HG03432 (cell line): Measurements from ENCODE around the gene ARMC5.
"Not testable (repeated sequence)": the region's sequence is repeated elsewhere in the genome, so short reads cannot be mapped to it uniquely, and the experiment has no call there.

ENCODE experiments used
- ATAC-seq: cut with Tn5 transposase; IDR thresholded peaks from one replicate; pipeline ENCODE4 v1.9.1; 2021; ENCODE audit warnings: mild to moderate bottlenecking, moderate library complexity; ENCODE audit not compliant: unreplicated experiment

Gene ARMC5

GRCh38 chr16:31476303-31477219 is 17.3 kb downstream of the ARMC5 start:
- ATAC-seq, result peak; percentile 72

- peak; percentile 41 for ATAC-seq
Measured at GRCh38 chr16:31477220-31478216, 18.2 kb downstream of the ARMC5 start.

- no peak for ATAC-seq
Measured at GRCh38 chr16:31478956-31479355, 19.7 kb downstream of the ARMC5 start.

DNA sequence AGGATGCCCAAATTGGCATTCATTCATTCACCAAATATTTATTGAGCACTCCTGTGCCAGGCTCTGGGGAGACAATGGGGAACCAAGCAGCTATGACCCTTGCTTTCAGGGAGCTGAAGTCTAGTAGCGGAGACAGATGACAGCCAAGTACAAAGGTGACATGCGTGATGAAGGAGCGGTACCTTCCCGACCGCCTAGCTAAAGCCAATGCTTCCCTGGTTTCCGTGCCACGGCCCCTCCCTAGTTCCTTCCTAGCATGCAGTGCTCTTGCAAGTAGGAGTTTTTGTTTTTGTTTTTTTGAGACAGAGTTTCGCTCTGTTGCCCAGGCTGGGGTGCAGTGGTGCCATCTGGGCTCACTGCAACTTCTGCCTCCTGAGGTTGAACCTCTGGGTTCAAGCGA is 20.4 kb downstream of the ARMC5 start:
- no peak for ATAC-seq

DNA sequence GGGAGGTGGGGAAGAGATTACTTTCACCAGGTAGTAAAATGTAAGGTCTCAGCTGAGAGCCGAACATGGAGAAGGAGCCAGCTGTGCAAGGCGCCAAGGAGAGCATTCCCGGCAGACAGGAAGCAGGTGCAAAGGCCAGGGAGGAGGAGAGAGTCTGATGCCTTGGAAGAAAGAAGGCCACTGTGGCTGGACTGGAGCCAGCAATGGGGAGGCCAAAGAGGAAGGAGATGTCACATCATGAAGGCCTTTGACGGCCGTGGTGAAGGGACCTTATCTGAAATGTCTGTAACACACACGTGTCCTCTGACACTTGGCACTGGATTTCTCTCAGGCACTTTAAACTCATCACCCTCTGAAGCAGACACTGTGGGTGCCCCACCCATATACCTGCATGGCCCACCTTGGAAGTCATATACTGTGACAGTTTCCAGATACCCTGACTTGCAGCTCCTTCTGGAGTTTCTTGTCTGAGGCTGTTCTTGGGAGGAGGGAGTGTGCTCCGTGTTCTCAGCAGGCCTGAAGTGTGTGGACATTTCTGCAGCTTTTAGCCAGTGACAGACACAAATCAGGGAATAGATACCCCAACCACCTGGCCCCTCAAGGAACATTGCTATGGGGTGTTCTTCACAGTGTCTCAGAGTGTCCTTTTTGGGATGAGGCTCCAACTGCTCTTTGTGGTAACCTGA is 21.7 kb downstream of the ARMC5 start:
- no peak for ATAC-seq

DNA sequence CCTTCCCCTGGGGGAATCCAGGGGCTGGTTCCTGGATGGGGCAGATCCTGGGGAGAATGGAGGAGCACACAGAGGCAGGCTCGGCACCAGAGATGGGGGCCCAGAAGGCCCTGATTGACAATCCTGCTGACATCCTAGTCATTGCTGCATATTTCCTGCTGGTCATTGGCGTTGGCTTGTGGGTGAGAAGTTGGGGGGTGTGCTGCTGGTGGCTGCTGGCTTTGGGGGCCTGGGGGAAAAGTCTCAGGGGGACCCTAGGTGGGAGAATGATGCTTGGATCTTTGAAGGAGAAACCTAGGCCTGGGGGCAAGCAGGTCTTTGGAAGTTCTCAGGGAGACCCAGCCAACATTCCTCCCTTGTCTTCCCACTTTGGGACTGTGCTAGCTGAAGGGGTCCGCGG is 23.8 kb downstream of the ARMC5 start, which contains the start of gene SLC5A2:
Gene SLC5A2, plus strand, starts transcription at position 43 of the 400 bp plus-strand sequence. Its CDS starts 14 bp downstream, at position 57.
- ATAC-seq, result no peak

GRCh38 chr16:31484048-31484447 is 24.7 kb downstream of the ARMC5 start:
- not testable (repeated sequence) for ATAC-seq

GRCh38 chr16:31484491-31485171 is 25.3 kb downstream of the ARMC5 start:
- ATAC-seq, result no peak

DNA sequence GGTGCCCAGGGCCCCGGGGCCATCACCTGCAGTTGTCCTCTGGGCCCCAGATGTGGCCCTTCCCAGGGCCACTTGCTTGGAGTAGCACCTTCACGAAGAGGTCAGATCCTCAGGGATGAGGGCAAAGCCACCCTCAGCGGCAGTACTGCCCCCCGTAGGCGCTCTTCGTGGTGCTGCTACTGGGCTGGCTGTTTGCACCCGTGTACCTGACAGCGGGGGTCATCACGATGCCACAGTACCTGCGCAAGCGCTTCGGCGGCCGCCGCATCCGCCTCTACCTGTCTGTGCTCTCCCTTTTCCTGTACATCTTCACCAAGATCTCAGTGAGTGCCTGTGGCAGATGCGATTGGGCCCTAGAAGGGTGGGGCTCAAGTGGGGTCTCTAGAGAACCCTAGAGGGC is 26.3 kb downstream of the ARMC5 start:
- ATAC-seq, result no peak

- no peak for ATAC-seq
Measured at GRCh38 chr16:31486045-31486444, 26.7 kb downstream of the ARMC5 start.

- peak; percentile 2 for ATAC-seq
Measured at GRCh38 chr16:31487071-31487719, 27.9 kb downstream of the ARMC5 start.

GRCh38 chr16:31487720-31488467 is 28.6 kb downstream of the ARMC5 start:
- peak; percentile 88 for ATAC-seq

DNA sequence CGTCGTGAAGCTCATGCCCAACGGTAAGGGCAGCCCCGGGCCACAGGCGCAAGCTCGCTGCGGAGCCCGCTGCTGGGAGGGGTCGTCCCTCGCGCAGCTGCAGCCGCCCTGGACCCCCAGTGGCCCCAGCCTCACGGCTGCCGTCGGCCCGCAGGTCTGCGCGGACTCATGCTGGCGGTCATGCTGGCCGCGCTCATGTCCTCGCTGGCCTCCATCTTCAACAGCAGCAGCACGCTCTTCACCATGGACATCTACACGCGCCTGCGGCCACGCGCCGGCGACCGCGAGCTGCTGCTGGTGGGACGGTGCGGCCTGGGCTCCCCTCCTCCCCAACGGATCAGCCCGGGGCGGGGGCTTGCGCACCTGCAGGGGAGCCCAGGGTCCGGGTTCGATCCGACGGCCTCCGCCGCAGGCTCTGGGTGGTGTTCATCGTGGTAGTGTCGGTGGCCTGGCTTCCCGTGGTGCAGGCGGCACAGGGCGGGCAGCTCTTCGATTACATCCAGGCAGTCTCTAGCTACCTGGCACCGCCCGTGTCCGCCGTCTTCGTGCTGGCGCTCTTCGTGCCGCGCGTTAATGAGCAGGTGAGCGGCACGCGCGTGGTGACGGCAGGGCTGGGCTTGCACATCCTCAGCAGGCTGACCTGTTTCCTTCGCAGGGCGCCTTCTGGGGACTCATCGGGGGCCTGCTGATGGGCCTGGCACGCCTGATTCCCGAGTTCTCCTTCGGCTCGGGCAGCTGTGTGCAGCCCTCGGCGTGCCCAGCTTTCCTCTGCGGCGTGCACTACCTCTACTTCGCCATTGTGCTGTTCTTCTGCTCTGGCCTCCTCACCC is 29.4 kb downstream of the ARMC5 start:
- no peak for ATAC-seq

DNA sequence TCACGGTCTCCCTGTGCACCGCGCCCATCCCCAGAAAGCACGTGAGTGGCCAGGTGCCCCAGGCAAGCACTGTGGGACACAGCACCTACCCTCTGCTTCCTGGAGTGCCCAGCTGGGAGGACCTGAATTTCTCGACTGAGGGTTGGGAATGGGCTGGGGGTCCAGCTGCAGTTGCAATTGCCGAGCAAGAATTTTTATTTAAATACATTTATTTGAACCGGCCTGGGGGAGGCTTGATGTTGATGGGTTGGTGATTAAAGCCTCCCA is 29.9 kb downstream of the ARMC5 start:
- ATAC-seq, result no peak

GRCh38 chr16:31489616-31490584 is 30.6 kb downstream of the ARMC5 start:
- no peak for ATAC-seq

GRCh38 chr16:31491778-31492418 is 32.6 kb downstream of the ARMC5 start:
- no peak for ATAC-seq
